ENCODE data around the gene POFUT2. TPM values are rescaled to one million over a fixed set of nuclear protein-coding genes. Genes with fewer than 3 reads are reported as not detected.

Gene POFUT2
- total and polyA plus RNA-seq, 10 donors = 10.5 to 37.0 (median 26.7) TPM

GRCh38 chr21:45319461-45320211 is 31.9 kb upstream of the POFUT2 start:
- no peak overlapping the region for H3K4me3 ChIP-seq
- peak; percentile 70 for DNase-seq
- H3K9me3 ChIP-seq = no peaks in the 10 kb centered on the region
- no peak for TF ChIP-seq POLR2AphosphoS5 (IDR thresholded peaks at IDR 0.05)
- no peak for TF ChIP-seq CTCF (IDR thresholded peaks at IDR 0.05 in 8 of 11, conservative IDR thresholded peaks at IDR 0.05 in 3 of 11)
- no peak for TF ChIP-seq POLR2A (IDR thresholded peaks at IDR 0.05)
- WGBS, 5 donors = 48 to 54% (median 49%) methylated on average over 19 to 23 of the region's 23 CpGs
- H3K36me3 ChIP-seq = no peaks in the 10 kb centered on the region
- H3K27me3 ChIP-seq (replicated peaks in 1 of 7) = peaks cover 0 to 62% (median 0%) of the 10 kb centered on the region in 7 donors
- intact Hi-C loops (cut with DNase I; ENCODE audit: low total_unique reads) = no loop called here
- peaks cover 15 to 70% (median 40%) of the 10 kb centered on the region in 6 donors for H3K4me1 ChIP-seq
- peak overlapping the region in 7 of 8 donors; percentile 38 to 78 (median 68) for H3K27ac ChIP-seq

GRCh38 chr21:45318556-45319404 is 31.1 kb upstream of the POFUT2 start:
- no peak overlapping the region for H3K4me3 ChIP-seq
- peaks cover 0 to 58% (median 0%) of the 10 kb centered on the region in 7 donors for H3K27me3 ChIP-seq (replicated peaks in 1 of 7)
- intact Hi-C loops (cut with DNase I; ENCODE audit: low total_unique reads) = no loop called here
- TF ChIP-seq CTCF (IDR thresholded peaks at IDR 0.05 in 8 of 11, conservative IDR thresholded peaks at IDR 0.05 in 3 of 11) = no peak
- peak; percentile 80 to 83 (median 83) for TF ChIP-seq POLR2AphosphoS5 (IDR thresholded peaks at IDR 0.05)
- H3K36me3 ChIP-seq = no peaks in the 10 kb centered on the region
- WGBS, 5 donors = 61 to 75% (median 68%) methylated on average over 18 to 24 of the region's 24 CpGs
- no peaks in the 10 kb centered on the region for H3K9me3 ChIP-seq
- peak; percentile 84 for DNase-seq
- peak overlapping the region in 7 of 8 donors; percentile 38 to 78 (median 68) for H3K27ac ChIP-seq
- H3K4me1 ChIP-seq = peaks cover 15 to 63% (median 36%) of the 10 kb centered on the region in 6 donors

GRCh38 chr21:45318146-45318555 is 30.5 kb upstream of the POFUT2 start:
- no peaks in the 10 kb centered on the region for H3K9me3 ChIP-seq
- H3K4me3 ChIP-seq = no peak overlapping the region
- WGBS, 5 donors = 74 to 85% (median 82%) methylated on average over 6 to 7 of the region's 7 CpGs
- H3K27me3 ChIP-seq (replicated peaks in 1 of 7) = peaks cover 0 to 52% (median 0%) of the 10 kb centered on the region in 7 donors
- TF ChIP-seq POLR2AphosphoS5 (IDR thresholded peaks at IDR 0.05) (no peak), POLR2A (IDR thresholded peaks at IDR 0.05) (no peak), CTCF (IDR thresholded peaks at IDR 0.05 in 8 of 11, conservative IDR thresholded peaks at IDR 0.05 in 3 of 11) (no peak)
- no peak for DNase-seq
- H3K4me1 ChIP-seq = peaks cover 15 to 56% (median 33%) of the 10 kb centered on the region in 6 donors
- H3K36me3 ChIP-seq = no peaks in the 10 kb centered on the region
- intact Hi-C loops (cut with DNase I; ENCODE audit: low total_unique reads) = no loop called here
- peak overlapping the region in 6 of 8 donors; percentile 20 to 78 (median 72) for H3K27ac ChIP-seq
